Hepatocyte (in vitro differentiated cells): ENCODE data around the gene NAV3.

ENCODE experiments used
- EZH2 ChIP-seq: fragments of 200-600 bp; sonication (generic); IDR thresholded peaks from 2 replicates; pipeline ENCODE4 v1.6.1; 2016; ENCODE audit warnings: antibody characterized with exemption, mild to moderate bottlenecking, borderline replicate concordance
- EZH2phosphoT487 ChIP-seq: fragments of 200-600 bp; sonication (generic); IDR thresholded peaks from one replicate; pipeline ENCODE4 v1.6.1; 2018; ENCODE audit warnings: antibody characterized with exemption, mild to moderate bottlenecking, low read depth, moderate library complexity; ENCODE audit not compliant: unreplicated experiment, severe bottlenecking

GRCh38 chr12:77957062-77957461 is 126.4 kb downstream of the NAV3 start:
- TF ChIP-seq EZH2 (no peak), EZH2phosphoT487 (no peak)
